ENCODE results near the gene TPRN. TPM values are rescaled to one million over a fixed set of nuclear protein-coding genes. Genes with fewer than 3 reads are reported as not detected.

Gene TPRN
- total RNA-seq, 1 experiment from 2014 or later = 14.8 TPM

DNA sequence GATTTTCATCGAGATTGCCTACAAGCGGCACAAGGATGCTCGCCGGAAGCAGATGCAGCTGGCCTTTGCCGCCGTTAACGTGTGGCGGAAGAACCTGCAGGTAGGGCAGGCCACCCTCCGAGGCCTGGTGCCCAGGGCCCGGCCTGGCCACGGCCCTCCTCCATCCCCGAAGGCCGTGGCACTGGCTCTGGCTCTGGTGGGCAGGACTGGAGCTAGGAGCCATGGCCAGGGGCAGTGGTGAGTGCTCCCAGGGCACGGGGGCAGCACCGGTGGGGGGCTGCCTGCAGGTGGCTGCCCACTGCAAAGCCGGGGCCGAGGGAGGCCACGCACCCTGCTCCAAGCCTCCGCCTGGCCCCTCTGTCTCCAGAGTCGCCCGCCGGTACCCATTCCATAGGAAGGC lies 36.7 kb downstream of the TPRN start:
- H3K9me3 ChIP-seq (replicated peaks) = no peaks in the 10 kb centered on the region
- no peak overlapping the region for H3K4me3 ChIP-seq
- peaks cover 43% of the 10 kb centered on the region for H3K4me1 ChIP-seq
- no peak overlapping the region for H3K27ac ChIP-seq
- no peak for DNase-seq
- peaks cover 32% of the 10 kb centered on the region for H3K27me3 ChIP-seq
- no peaks in the 10 kb centered on the region for H3K36me3 ChIP-seq

DNA sequence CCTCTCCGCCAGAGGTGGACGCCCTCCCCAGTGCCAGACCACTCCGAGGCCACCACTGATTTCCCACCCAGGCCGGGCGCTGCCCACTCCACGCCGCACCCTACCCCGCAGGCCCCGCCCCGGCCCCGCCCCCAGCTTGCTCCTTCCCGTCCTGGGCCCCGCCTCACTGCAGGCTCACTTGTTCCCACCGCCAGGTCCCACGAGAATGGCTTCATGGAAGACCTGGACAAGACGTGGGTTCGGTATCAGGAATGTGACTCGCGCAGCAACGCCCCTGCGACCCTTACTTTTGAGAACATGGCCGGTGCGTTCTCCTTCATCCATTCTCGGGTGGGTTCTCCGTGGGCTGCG lies 37.2 kb downstream of the TPRN start:
- Histone ChIP-seq H3K4me3 (no peak overlapping the region), H3K9me3 (replicated peaks) (no peaks in the 10 kb centered on the region), H3K27me3 (peaks cover 32% of the 10 kb centered on the region), H3K4me1 (peaks cover 48% of the 10 kb centered on the region), H3K27ac (no peak overlapping the region), H3K36me3 (no peaks in the 10 kb centered on the region)
- DNase-seq = no peak

DNA sequence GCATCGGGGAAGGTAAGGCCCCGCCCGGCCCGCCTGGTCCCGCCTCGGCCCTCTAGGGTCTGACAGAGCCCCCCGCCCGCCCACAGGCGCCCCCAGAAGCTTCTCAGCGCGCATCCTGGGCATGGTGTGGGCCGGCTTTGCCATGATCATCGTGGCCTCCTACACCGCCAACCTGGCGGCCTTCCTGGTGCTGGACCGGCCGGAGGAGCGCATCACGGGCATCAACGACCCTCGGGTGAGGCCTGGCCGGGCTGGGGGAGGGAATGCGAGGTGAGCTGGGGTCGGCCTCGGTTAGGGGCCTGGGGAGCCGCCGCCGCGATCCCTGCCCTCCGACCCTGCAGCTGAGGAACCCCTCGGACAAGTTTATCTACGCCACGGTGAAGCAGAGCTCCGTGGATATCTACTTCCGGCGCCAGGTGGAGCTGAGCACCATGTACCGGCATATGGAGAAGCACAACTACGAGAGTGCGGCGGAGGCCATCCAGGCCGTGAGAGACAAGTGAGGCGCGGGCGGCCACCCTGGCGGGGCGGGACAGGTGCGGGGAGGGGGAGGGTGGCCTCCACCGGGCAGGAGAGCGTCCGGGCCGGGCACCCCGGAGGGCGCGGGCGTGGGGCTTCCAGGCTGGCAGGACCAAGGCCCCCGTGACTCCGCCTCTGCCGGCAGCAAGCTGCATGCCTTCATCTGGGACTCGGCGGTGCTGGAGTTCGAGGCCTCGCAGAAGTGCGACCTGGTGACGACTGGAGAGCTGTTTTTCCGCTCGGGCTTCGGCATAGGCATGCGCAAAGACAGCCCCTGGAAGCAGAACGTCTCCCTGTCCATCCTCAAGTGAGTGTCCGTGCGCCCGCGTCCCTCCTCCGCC lies 37.8 kb downstream of the TPRN start:
- no peaks in the 10 kb centered on the region for H3K9me3 ChIP-seq (replicated peaks)
- H3K36me3 ChIP-seq = no peaks in the 10 kb centered on the region
- no peak for DNase-seq
- H3K27ac ChIP-seq = no peak overlapping the region
- H3K27me3 ChIP-seq = peaks cover 28% of the 10 kb centered on the region
- no peak overlapping the region for H3K4me3 ChIP-seq
- H3K4me1 ChIP-seq = peaks cover 51% of the 10 kb centered on the region

DNA sequence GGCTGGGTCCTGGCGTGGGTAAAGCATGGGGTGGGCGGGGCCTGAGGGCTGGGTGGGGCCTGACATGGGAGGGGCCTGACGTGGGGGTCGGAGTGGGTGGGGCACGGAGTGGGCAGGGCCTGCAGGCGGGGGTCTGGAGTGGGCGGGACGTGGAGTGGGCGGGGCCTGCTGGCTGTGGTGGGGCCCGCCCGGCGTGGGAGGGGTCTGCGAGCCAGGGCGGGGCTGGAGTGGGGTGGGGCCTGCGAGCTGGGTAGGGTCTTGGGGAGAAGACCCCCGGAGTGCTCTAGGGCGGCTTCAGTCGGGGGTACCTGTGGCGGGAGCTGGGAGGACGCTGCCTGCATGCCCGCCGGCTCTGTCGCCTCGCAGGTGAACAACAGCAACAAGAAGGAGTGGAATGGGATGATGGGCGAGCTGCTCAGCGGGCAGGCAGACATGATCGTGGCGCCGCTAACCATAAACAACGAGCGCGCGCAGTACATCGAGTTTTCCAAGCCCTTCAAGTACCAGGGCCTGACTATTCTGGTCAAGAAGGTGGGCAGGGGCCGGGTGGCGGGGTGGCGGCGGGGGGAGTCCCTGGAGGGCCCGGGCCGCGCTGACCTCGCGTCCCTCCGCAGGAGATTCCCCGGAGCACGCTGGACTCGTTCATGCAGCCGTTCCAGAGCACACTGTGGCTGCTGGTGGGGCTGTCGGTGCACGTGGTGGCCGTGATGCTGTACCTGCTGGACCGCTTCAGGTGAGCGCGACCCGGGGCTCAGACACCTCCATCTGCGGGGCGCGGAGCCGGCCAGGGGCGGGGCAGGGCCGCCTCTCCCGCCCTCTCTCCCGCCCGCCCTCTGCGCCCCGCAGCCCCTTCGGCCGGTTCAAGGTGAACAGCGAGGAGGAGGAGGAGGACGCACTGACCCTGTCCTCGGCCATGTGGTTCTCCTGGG lies 38.7 kb downstream of the TPRN start:
- peaks cover 48% of the 10 kb centered on the region for H3K4me1 ChIP-seq
- H3K4me3 ChIP-seq = no peak overlapping the region
- H3K27me3 ChIP-seq = peaks cover 25% of the 10 kb centered on the region
- no peak overlapping the region for H3K27ac ChIP-seq
- no peaks in the 10 kb centered on the region for H3K9me3 ChIP-seq (replicated peaks)
- no peaks in the 10 kb centered on the region for H3K36me3 ChIP-seq
- DNase-seq = no peak

DNA sequence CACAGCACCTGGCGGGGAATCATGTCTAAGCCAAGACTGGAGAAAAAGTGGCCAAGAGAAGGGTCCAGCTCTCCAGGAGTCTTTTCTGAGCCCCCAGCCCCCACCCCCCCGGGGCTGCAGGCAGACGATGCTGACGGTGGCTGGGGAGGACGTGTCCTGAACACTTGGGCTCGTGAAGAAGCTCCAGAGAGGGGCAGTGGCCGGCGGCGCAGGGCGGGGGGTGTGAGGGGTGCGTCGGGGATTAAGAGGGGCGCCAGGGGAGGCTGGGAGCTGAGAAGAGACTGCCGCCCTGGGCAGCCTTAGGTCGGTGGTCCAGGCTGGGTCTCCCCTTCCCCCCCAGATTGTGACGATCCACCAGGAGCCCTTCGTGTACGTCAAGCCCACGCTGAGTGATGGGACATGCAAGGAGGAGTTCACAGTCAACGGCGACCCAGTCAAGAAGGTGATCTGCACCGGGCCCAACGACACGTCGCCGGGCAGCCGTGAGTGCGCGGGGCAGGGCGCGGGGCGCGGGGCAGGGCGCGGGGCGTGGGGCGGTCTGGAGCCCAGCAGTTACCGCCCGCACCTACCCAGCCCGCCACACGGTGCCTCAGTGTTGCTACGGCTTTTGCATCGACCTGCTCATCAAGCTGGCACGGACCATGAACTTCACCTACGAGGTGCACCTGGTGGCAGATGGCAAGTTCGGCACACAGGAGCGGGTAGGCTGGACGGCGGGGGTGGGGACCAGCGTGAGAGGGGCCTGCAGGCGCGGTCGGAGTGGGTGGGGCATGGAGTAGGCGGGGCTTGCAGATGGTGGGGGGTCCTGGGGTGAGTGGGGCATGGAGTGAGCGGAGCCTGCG lies 39.6 kb downstream of the TPRN start:
- Histone ChIP-seq H3K9me3 (replicated peaks) (no peaks in the 10 kb centered on the region), H3K4me3 (no peak overlapping the region), H3K27me3 (peaks cover 16% of the 10 kb centered on the region), H3K36me3 (no peaks in the 10 kb centered on the region), H3K4me1 (peaks cover 39% of the 10 kb centered on the region), H3K27ac (no peak overlapping the region)
- DNase-seq = no peak

DNA sequence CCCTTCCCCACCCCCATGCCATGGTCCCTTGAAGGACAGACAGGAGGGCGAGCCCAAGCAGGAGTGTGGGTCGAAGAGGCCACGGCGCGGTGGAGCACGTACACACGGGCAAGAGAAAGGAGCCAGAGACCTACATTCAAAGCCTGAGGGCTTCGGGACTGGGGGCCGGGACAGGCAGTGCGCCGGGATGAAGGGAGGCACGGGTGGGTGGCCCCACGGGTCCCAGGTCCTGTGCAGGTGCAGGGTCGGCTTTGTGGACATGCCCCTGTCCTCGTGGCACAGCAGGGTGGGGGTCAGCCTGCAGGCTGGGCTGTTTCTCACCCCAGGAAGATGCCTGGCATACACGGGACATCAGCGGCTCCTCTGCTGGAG lies 40.5 kb downstream of the TPRN start:
- Histone ChIP-seq H3K4me3 (no peak overlapping the region), H3K27ac (no peak overlapping the region), H3K36me3 (no peaks in the 10 kb centered on the region), H3K4me1 (peaks cover 30% of the 10 kb centered on the region), H3K9me3 (replicated peaks) (no peaks in the 10 kb centered on the region), H3K27me3 (peaks cover 7% of the 10 kb centered on the region; the same call in 1 of the 2 replicates)
- DNase-seq = no peak

DNA sequence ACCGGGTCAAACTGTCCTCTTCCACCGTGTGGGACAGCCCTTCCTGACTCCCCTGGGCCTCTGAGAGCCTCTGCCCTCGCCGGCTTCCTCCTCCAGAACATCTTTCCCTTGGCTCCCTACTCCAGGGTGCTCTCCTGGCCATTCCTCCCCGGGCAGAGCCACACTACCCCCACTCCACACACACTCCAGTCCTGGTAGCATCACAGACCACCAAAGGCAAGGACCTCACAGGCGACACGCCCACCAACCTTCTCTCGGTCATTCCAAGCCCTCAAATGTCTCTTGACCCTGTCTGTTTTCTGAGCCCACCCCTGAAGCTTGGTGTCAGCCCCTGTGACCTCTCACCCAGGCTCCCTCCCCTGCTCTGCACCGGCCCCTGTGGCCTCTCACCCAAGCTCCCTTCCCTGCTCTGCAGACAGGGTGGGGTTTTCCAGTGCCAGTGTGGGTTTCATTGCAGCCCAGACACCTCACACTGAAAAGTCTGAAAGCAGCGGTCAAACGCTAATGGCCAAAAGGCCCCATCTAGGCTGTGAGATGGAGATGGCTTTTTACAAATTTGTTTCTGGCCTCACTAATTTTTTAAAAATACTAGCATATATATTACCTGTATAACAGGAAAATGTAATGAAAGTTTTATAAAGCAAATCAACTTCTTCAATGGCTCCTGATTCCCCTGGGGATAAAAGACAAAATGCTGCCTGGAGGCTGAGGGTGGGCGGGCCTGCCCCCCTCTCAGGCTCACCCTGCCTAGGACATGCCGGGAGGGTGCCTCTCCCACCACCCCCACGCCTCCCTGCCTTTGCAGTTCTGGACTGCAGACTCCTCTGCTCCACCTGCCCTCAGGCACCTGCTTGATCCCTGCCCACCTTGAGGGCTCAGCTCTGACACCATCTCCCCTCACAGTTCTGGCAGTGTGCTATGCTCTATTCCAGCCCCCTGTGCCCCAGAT lies 41.2 kb downstream of the TPRN start:
- no peak for DNase-seq
- no peak overlapping the region for H3K27ac ChIP-seq
- H3K27me3 ChIP-seq = peaks cover under 1% of the 10 kb centered on the region; the same call in 1 of the 2 replicates
- H3K4me1 ChIP-seq = peaks cover 24% of the 10 kb centered on the region
- H3K4me3 ChIP-seq = no peak overlapping the region
- no peaks in the 10 kb centered on the region for H3K9me3 ChIP-seq (replicated peaks)
- no peaks in the 10 kb centered on the region for H3K36me3 ChIP-seq

DNA sequence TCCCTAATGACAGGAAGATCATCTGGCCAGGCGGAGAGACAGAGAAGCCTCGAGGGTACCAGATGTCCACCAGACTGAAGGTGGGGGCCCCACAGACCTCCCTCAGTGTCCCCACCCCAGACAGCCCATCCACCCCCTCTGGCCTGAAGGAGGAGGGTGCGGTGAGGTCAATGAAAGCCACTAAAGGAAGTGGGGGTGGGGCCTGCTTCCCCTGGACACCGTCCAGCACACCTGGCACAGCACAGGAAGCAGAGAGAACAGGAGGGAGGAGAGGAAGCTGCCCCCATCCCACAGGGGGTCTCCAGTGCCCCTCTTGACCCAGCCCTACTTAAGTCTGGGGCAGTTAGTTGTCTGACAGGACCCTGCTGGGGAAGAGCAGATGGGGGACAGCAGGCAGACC lies 41.9 kb downstream of the TPRN start:
- H3K36me3 ChIP-seq = no peaks in the 10 kb centered on the region
- no peaks in the 10 kb centered on the region for H3K9me3 ChIP-seq (replicated peaks)
- H3K4me1 ChIP-seq = peaks cover 16% of the 10 kb centered on the region
- DNase-seq = no peak
- H3K27ac ChIP-seq = no peak overlapping the region
- H3K27me3 ChIP-seq = no peaks in the 10 kb centered on the region
- no peak overlapping the region for H3K4me3 ChIP-seq

DNA sequence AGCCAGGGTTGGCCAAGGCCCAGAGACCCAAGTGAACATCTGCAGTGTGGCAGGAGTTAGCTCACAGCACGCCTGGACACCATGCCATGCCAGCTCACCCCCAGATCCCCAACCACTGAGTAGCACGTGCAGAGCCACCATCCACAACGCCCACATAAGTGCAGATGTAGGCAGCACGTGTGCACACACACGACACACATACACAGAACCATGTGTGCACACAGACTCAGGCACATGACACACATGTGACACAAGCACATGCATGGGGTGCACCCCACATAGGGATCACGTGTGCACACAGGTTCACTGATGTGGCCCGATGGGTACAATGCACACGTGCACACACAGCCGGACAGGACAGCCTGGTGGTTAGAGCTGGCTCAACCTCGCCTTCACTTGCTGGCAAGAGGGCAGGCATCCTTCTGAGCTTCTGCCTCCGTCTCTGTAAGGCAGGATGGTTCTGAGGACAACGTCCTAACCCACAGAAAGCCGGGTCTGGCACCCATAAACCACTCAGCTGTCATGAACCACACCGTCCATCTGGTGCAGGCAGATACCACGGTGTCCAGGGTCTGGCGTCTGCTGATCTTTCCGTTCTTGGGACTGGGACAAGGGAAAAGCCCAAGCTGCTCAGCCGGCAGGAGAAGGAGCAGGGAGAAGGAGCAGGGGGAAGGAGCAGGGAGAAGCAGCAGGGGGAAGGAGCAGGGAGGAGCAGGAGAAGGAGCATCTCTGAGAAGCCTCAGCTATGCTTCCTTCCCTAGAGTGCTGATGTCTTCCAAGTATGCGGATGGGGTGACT lies 42.7 kb downstream of the TPRN start:
- Histone ChIP-seq H3K9me3 (replicated peaks) (no peaks in the 10 kb centered on the region), H3K36me3 (no peaks in the 10 kb centered on the region), H3K27ac (no peak overlapping the region), H3K4me3 (no peak overlapping the region), H3K27me3 (no peaks in the 10 kb centered on the region), H3K4me1 (peaks cover 15% of the 10 kb centered on the region)
- no peak for DNase-seq

DNA sequence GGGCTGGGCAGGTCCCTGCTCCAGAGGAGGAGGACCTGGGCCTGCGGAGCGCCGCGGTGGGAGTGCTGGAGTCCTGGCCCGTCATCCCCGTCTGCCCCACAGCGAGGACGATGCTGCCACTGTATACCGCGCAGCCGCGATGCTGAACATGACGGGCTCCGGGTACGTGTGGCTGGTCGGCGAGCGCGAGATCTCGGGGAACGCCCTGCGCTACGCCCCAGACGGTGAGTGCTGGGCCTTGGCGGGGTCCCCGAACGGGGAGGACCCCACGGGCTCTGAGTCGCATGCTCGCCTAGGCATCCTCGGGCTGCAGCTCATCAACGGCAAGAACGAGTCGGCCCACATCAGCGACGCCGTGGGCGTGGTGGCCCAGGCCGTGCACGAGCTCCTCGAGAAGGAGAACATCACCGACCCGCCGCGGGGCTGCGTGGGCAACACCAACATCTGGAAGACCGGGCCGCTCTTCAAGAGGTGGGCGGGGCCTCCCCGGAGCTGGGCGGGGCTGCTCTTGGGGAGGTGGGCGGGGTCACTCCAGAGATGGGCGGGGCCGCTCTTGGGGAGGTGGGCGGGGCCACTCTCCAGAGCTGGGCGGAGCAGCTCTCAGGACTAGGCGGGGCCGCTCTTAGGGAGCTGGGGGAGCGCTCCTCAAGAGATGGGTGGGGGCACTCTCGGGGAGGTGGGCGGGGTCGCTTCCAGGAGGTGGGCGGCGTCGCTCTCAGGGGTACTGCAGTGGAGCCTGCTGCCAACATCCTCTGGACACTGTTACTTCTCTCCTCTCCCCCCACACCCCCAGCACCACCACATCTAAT lies 43.8 kb downstream of the TPRN start:
- DNase-seq = no peak
- Histone ChIP-seq H3K4me3 (no peak overlapping the region), H3K9me3 (replicated peaks) (no peaks in the 10 kb centered on the region), H3K4me1 (peaks cover 15% of the 10 kb centered on the region), H3K27me3 (no peaks in the 10 kb centered on the region), H3K27ac (no peak overlapping the region), H3K36me3 (no peaks in the 10 kb centered on the region)

DNA sequence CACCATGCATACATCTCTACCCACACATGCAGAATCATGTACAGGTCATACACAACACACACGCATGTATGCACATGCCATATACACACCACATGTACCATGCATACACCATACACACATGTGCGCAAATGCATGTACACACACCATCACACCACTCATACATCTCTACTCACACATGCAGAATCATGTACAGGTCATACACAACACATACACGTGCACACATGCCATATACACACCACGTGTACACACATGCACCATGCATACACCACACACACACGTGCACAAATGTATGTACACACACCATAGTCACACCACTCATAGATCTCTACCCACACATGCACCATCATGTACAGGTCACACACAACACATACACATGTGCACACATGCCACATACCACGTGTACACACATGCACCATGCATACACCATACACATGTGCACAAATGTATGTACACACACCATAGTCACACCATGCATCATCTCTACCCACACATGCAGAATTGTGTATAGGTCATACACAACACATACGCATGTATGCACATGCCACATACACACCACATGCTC lies 47.6 kb downstream of the TPRN start:
- Histone ChIP-seq H3K9me3 (replicated peaks) (no peaks in the 10 kb centered on the region), H3K4me1 (peaks cover 17% of the 10 kb centered on the region)

More for the DNA sequence above, 47.6 kb downstream of the TPRN start:
- H3K4me3 ChIP-seq = no peak overlapping the region
- H3K27ac ChIP-seq = no peak overlapping the region
- no peaks in the 10 kb centered on the region for H3K27me3 ChIP-seq
- no peaks in the 10 kb centered on the region for H3K36me3 ChIP-seq
- DNase-seq = no peak

Data from SJCRH30 (cell line).